KMS-11 (cell line): ENCODE measurements around the gene TM9SF3.

Experiments used
- H2AFZ ChIP-seq: fragments of 200-600 bp; sonication (generic); 2 replicates; pipeline ENCODE4 v1.6.1; 2016; ENCODE audit warnings: antibody characterized with exemption, mixed run types, low read depth
- H3K27ac ChIP-seq: fragments of 200-600 bp; sonication (generic); 2 replicates; pipeline ENCODE4 v1.6.1; 2016; ENCODE audit warnings: mild to moderate bottlenecking, mixed run types
- H3K27me3 ChIP-seq: fragments of 200-600 bp; sonication (generic); 2 replicates; pipeline ENCODE4 v1.6.1; 2017; ENCODE audit warnings: mild to moderate bottlenecking, low read depth, mixed run types, moderate library complexity; ENCODE audit not compliant: insufficient read depth
- H3K36me3 ChIP-seq: fragments of 200-600 bp; sonication (generic); 2 replicates; pipeline ENCODE4 v1.6.1; 2017; ENCODE audit warnings: mild to moderate bottlenecking, mixed run types; ENCODE audit not compliant: insufficient read depth
- H3K4me1 ChIP-seq: fragments of 200-600 bp; sonication (generic); 2 replicates; pipeline ENCODE4 v1.6.1; 2016; ENCODE audit warnings: mild to moderate bottlenecking, low read depth, mixed run types; ENCODE audit not compliant: poor library complexity, severe bottlenecking
- H3K4me2 ChIP-seq: fragments of 200-600 bp; sonication (generic); 2 replicates; pipeline ENCODE4 v1.7.0; 2016; ENCODE audit warnings: mild to moderate bottlenecking, mixed run types
- H3K4me3 ChIP-seq: fragments of 200-600 bp; sonication (generic); IDR thresholded peaks from 2 replicates; pipeline ENCODE4 v1.6.1; 2017; ENCODE audit warnings: low read depth, low read length, mixed read lengths; ENCODE audit not compliant: insufficient read depth
- H3K79me2 ChIP-seq: fragments of 200-600 bp; sonication (generic); 2 replicates; pipeline ENCODE4 v1.6.1; 2016; ENCODE audit warnings: low read depth, mixed run types; ENCODE audit not compliant: insufficient read depth
- H3K9ac ChIP-seq: fragments of 200-600 bp; sonication (generic); 2 replicates; pipeline ENCODE4 v1.6.1; 2016; ENCODE audit warnings: mild to moderate bottlenecking, mixed run types
- H4K20me1 ChIP-seq: fragments of 200-600 bp; sonication (generic); 2 replicates; pipeline ENCODE4 v1.6.1; 2016; ENCODE audit warnings: mild to moderate bottlenecking, mixed run types; ENCODE audit not compliant: insufficient read depth
- TF ChIP-seq, protein P1 (sequence below): fragments of 200-600 bp; sonication (generic); conservative IDR thresholded peaks from 2 replicates; pipeline ENCODE4 v1.6.1; 2017; ENCODE audit warnings: low read depth, mild to moderate bottlenecking, antibody characterized with exemption, low read length, moderate library complexity, mixed read lengths

TM9SF3 gene

DNA sequence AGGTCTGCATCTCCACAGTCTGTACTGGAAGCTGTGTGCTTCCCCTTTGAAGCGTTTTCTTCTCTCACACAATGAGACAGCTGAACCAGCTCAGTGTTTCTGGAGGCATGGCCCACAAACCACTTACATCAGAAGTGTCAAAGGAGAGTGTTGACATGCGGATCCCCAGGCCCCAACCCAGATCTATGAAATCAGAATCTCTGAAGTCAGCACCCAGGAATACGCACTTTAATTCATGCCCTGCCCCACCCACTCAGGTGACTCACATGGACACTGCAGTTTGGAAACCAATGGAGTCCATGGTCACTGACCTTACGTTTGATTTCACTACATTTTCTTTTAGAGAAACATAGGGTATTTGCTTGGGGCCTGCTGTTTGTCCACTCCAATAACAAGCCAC lies 92.1 kb downstream of the TM9SF3 start:
- H3K27ac ChIP-seq = no peak overlapping the region
- no peaks in the 10 kb centered on the region for H3K79me2 ChIP-seq
- H3K9ac ChIP-seq = no peak overlapping the region
- H3K4me1 ChIP-seq = no peaks in the 10 kb centered on the region
- no peaks in the 10 kb centered on the region for H3K36me3 ChIP-seq
- H3K4me2 ChIP-seq = no peak overlapping the region
- H2AFZ ChIP-seq = no peak overlapping the region
- H4K20me1 ChIP-seq = no peaks in the 10 kb centered on the region
- TF ChIP-seq, protein P1, sequence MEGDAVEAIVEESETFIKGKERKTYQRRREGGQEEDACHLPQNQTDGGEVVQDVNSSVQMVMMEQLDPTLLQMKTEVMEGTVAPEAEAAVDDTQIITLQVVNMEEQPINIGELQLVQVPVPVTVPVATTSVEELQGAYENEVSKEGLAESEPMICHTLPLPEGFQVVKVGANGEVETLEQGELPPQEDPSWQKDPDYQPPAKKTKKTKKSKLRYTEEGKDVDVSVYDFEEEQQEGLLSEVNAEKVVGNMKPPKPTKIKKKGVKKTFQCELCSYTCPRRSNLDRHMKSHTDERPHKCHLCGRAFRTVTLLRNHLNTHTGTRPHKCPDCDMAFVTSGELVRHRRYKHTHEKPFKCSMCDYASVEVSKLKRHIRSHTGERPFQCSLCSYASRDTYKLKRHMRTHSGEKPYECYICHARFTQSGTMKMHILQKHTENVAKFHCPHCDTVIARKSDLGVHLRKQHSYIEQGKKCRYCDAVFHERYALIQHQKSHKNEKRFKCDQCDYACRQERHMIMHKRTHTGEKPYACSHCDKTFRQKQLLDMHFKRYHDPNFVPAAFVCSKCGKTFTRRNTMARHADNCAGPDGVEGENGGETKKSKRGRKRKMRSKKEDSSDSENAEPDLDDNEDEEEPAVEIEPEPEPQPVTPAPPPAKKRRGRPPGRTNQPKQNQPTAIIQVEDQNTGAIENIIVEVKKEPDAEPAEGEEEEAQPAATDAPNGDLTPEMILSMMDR = no peak
- H3K27me3 ChIP-seq = no peaks in the 10 kb centered on the region
- H3K4me3 ChIP-seq = no peak overlapping the region

DNA sequence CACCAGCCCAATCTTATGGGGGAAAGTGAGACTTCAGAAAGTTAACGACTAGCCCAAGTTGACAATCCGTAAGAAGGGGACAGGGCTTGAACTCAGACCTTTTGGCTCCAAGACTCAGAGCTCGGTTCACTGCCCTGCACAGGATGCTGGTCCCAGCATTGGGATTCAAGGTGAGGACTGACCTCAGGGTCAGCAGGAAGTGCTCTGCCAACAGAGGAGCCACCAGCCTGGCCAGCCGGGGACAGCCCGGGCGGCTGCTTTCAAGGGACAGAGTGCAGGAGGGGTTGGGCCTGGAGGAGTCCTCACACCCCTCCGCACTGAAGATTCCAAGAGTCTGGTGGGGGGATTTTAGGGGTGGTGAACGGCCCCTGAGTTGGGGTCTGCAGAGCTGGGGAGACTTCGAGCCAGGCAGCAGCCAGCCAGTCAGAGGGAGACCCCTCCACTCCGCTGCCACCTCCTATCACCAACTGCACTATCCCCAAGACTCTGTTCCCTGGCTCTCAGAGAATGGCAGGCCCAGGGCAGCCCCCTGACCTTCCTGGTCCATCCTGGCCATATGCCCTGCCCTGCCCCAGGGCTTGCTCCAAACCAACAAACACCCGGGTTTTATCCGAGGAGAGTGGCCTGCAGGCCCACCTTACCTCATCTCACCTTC lies 92.8 kb downstream of the TM9SF3 start:
- Histone ChIP-seq H3K4me3 (no peak overlapping the region), H3K36me3 (no peaks in the 10 kb centered on the region), H3K79me2 (no peaks in the 10 kb centered on the region), H3K27me3 (no peaks in the 10 kb centered on the region), H3K4me1 (no peaks in the 10 kb centered on the region), H4K20me1 (no peaks in the 10 kb centered on the region), H3K4me2 (no peak overlapping the region), H3K27ac (no peak overlapping the region), H3K9ac (no peak overlapping the region), H2AFZ (no peak overlapping the region)
- TF ChIP-seq, protein P1 = no peak

DNA sequence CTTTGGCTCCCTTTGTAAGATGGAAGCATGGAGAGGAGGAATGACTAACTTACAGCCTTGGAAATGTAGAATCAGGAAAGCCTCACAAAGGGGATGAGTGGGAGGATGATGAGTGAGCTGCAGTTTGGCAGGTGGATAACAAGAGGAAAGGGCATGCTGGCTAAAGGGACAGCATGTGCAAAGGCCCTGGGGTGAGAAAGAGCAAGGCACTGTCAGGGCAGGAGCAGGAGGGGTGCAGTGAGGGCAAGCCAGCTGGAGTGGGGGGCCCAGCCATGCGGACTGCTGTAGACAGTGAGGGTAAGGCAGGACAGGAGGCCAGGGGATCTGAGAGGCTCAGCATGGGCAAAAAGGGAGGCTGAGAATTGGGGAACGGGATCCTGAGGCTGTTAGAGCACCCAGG lies 93.6 kb downstream of the TM9SF3 start:
- Histone ChIP-seq H3K4me1 (no peaks in the 10 kb centered on the region), H4K20me1 (no peaks in the 10 kb centered on the region), H3K4me2 (no peak overlapping the region), H2AFZ (no peak overlapping the region), H3K27ac (no peak overlapping the region), H3K27me3 (no peaks in the 10 kb centered on the region), H3K9ac (no peak overlapping the region), H3K36me3 (no peaks in the 10 kb centered on the region), H3K4me3 (no peak overlapping the region), H3K79me2 (no peaks in the 10 kb centered on the region)
- TF ChIP-seq, protein P1 = no peak

DNA sequence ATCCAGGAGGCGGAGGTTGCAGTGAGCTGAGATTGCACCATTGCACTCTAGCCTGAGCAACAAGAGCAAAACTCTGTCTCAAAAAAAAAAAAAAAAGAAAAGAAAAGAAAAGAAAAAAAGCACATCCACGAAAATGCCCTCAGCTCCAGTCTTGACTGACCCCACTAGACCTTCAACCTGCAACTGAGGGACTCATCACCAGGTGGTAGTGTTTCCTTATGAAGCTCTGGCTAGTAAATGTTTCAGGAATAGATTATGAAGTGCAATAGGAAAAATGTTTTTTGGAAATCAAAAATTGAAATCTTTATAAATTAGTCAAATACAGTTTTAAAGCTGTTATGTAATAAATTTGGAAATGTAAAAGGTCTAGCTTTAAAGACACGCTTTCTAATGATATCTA lies 95.5 kb downstream of the TM9SF3 start:
- H3K4me1 ChIP-seq = no peaks in the 10 kb centered on the region
- H3K27me3 ChIP-seq = no peaks in the 10 kb centered on the region
- no peaks in the 10 kb centered on the region for H3K79me2 ChIP-seq
- TF ChIP-seq, protein P1 = no peak
- no peaks in the 10 kb centered on the region for H4K20me1 ChIP-seq
- H3K4me2 ChIP-seq = no peak overlapping the region
- H2AFZ ChIP-seq = no peak overlapping the region
- no peaks in the 10 kb centered on the region for H3K36me3 ChIP-seq
- H3K4me3 ChIP-seq = no peak overlapping the region
- H3K9ac ChIP-seq = no peak overlapping the region
- H3K27ac ChIP-seq = no peak overlapping the region
